Activated CD4-positive, alpha-beta T cell treated with anti-CD3 and anti-CD28 coated beads for 1 hour (primary cell): Measurements from ENCODE around the gene WDR90.

Source experiments
- DNase-seq: peaks from one replicate; pipeline ENCODE4 v3.0.0-alpha.2; 2020

WDR90 gene

DNA sequence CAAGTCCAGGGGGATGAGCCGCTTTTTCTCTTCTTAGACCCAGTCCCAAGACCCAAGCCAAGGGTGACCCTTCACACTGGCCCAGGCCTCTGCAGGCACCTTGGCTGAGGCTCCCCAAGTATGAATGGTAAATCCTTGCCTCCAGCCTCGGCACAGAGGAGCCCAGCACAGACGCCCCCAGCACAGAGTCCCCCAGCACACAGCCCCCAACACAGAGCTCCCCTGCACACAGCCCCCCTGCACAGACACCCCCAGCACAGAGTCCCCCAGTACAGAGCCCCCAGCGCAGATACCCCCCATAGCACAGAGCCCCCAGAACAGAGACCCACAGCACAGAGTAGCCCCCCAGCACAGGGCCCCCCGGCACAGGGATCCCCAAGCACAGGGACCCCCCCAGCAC, 8.6 kb upstream of the WDR90 start:
- no peak for DNase-seq

DNA sequence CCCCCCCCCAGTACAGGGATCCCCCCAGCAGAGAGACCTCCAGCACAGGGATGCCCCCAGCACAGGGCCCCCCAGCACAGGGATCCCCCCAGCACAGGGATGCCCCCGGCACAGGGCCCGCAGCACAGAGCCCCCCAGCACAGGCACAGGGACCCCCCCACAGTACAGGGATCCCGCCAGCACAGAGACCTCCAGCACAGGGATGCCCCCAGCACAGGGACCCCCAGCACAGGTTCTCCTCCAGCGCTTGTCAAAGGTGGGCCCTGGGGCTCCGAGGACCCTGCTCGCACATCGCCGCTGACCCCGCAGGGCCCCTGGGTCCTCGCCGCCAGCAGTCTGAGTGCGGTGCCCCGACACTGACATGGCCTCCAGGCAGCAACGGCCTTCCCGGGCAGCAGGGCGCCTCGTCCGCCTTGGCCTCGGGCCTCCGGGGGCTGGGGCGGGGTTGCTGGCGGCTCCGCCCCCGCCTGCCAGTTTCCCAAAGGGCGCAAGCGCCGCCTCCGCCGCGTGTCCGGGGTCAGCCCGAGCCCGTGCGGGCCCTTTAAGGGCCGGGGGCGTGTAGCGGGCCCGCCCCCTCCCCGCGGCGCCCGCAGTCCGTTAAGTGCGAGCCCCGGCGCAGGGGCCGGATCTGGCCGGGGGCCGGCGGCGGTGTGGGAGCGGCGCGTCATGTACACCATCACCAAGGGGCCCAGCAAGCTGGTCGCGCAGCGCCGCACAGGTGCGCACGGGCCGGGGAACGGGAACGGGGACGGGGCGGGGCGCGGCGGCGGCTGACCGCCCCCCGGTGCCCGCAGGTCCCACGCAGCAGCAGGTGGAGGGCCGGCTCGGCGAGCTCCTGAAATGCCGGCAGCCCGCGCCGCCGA, 7.6 kb upstream of the WDR90 start, which contains the start of gene MCRIP2:
Gene MCRIP2, plus strand, starts transcription at position 503 of the 863 bp plus-strand sequence. Its CDS starts 164 bp downstream, at position 667.
- DNase-seq = peak; percentile 38

DNA sequence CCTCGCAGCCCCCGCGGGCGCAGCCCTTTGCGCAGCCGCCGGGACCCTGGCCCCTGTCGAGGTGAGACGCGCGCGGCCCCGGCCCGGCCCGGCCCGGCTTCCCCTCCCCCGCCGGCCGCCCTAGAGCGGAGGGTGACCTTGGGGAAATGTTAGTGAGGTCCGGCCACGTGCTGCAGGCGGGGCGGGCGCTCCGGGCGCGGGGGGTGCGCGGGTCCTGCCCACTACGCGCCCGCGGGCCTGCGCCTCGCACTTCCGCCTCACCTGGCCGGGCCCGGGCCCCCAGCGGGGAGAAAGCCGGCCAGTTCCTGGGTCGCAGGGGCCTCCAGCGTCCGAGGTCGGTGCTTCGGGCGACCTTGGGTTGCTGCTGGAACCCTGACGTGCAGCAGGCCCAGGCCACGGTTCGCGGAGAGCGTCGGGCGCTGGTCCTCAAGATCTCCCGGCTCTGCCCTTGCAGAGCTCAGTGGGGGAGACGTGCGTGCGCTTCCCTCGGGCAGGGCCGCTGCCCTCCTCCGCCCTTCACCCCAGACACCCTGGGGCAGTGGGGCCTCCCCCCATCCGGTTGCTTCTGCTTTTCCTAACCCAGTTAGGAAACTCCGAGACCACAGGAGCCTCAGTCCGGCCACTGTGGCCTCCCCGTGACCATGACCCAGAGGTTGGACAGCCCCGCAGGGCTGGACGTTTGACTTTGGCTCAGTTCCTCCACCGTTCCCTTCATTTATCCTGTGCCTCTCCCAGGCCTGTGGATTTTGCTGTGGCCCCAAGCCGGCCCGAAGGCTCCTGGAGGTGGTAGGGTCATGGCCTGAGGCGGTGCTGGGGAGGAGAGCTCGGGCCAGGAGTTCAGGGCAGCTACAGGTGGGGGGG, 6.7 kb upstream of the WDR90 start:
- DNase-seq = no peak

DNA sequence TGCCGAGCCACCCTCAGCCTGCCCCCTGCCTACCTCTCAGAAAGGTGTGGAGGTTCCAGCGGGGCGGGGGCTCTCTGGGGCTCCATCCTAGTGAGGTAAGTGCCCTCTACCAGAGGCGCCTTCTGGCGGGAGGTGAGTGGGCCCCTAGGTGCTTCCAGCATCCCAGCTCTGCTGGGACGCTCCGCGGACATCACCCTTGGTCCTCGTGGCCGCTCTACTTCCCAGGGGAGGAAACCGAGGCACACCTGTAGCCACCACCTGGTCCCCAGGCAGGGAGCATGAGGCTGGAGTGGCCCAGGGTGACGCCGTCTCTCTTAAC, 6.2 kb upstream of the WDR90 start:
- no peak for DNase-seq

DNA sequence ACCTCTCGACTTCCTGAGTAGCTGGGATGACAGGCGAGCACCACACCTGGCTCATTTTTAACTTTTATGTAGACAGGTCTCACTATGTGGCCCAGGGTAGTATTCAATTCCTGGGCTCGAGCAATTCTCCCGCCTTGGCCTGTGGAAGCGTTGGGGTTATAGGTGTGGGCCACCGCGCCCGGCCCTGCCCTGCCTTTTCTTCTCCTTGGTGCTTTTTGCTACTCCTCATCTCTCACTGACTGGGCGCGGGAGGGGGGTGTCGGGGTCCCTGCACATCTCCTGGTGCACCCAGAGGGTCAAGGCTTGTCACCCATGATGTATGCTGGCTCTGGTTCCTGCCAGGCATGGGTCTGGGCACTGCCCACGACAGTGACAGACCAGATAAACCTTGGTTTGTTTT, 4.6 kb upstream of the WDR90 start:
- no peak for DNase-seq

DNA sequence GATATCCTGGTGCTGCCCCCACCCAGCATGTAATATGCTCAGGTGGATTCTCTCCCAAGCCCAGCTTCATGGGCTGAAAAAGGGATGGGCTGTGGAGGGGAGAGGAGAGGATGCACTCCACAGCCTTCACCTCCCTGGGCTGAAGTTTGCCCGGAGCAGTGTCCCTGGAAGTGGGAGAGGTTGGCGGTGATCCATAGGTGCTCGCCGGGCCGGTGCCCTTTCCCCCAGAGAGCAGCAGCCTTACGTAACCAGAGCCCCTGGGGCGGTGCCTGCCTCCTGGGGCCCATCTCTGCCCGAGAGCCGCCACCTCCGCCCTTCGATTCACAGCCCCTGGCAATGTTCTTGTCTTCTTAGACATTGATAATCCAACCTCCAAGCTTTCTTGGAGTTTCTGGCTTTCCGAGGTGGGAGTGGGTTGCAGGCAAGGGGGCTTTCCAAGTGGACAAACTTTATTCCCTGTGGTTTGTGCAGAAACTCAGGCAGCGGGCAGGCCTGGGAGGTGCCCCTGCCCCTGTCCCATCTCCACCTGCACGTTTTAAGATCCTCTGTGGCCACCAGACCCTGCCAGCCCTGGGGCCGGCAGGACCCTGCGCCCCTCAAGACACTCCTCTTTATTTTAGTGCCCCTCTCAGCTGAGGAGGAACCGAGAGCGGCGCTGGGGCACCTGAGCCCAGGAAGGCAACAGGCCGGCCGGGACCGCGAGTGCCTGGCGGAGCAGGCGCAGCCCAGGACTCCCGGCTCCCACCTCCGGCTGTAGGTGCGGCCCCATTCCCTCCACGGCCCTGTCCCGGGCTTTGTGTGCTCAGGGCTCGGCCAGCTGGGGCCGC, 3.1 kb upstream of the WDR90 start:
- DNase-seq = no peak

DNA sequence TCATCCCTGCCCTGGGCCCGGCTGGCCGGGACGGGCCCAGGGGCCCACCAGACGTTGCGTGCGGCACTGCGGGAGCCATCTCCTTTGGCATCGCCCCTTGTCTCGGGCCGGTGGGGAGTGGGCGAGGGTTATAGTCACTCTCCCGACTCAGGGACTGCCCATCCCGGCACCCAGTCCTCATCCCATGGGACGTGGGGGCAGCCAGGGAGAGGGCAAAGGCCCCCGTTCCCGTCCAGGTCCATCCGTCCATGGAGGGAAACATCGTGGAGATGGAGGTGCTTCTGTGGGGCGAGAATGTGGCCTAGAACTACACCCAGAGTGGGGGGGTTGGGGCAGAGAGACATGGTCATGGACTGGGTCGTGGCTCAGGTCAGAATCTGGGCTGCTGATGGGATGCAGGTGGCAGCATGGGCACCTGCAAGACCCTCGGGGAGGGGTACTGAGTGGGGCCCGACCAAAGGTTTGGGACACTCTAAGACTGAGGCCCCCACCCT, 2.4 kb upstream of the WDR90 start:
- DNase-seq = no peak

DNA sequence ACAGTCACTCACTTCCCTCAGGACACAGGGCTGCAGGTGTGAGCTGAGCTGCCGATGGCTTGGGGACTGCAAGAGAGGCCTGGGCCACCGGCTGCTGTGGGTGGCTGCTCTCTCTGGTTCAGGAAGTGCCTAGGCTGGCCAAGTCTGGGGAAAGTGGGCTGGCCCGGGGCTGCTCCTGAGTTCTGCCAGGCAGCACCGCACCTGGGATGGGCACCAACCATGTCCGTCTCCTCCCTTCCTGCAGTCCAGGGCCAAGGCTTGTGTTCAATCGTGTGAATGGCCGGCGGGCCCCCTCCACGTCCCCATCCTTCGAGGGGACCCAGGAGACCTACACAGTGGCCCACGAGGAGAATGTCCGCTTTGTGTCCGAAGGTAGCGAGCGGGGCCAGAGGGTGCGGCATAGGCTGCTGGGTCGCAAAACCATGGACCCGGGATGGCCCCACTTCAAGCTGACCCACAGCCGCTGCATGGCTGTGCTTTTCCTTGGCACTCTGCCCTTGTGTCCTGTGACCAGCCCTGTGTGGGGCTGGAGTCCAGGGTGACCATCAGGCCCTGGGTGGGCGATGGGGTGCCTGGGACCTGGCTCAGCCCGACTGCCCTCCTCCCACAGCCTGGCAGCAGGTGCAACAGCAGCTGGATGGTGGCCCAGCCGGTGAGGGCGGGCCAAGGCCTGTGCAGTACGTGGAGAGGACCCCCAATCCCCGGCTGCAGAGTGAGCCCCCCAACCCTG, 1.8 kb upstream of the WDR90 start:
- DNase-seq = no peak

DNA sequence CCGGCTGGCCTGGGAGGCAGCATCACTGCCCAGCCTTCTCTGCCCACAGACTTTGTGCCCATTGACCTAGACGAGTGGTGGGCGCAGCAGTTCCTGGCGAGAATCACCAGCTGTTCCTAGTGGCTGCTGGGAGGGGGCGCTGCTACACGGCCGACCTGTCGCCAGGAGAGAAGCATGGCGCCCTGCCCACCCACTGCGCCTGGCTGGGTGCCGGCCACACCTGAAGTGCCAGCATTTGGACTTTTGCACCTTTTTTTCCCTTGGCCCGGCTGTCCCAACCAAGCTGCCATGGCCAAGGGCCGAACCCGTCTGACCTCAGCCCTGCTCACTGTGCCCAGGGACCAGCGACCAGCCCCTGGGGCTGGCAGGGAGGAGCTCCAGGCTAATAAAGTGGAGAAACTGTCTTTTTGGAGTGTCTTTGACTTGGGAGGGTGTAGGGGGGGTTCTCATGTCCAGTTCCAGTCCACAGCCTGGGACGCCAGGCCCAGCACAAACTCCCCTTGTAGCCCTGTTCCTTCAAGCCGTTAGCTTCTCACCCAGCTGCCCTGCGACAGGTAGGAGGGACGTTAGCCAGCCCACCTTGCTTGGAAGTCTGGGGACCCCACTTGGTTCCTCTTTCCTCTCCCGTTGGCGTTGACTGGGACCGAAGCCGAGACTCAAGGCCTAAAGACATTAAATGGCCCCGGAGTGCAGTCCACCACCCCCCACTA, 939 bp upstream of the WDR90 start:
- DNase-seq = no peak

DNA sequence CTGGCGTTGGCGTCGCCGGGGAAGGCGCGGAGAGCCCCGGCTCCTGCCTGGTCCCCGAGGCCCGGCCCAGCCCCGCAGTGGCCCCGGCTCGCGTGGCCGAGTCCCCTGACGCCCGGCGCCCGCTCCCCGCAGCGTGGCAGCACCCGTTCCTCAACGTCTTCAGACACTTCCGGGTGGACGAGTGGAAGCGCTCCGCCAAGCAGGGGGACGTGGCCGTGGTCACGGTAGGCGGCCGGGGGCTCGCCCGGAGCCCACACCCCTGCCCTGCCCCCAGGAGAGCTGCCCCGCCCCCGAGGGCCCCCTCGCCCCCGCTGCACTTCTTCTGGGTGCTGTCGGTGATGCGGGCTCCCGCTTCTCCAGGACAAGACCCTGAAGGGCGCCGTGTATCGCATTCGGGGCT, 466 bp downstream of the WDR90 start:
- DNase-seq = no peak

DNA sequence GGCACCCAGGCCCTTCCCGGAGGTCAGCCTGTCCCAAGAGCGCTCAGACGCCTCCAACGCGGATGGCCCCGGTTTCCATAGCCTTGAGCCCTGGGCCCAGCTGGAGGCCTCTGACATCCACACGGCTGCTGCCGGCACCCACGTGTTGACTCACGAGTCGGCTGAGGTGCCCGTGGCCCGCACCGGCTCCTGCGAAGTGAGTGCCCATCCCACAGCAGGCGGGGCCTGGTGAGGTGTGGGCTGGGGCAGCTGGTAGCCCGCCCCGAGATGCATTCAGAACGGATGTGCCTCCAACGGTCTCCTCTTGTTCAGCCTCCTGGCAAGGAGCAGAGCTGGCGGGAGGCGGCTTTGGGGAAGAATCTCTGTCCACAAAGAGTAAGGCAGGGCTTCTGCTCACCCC, 2.7 kb downstream of the WDR90 start:
- DNase-seq = no peak

DNA sequence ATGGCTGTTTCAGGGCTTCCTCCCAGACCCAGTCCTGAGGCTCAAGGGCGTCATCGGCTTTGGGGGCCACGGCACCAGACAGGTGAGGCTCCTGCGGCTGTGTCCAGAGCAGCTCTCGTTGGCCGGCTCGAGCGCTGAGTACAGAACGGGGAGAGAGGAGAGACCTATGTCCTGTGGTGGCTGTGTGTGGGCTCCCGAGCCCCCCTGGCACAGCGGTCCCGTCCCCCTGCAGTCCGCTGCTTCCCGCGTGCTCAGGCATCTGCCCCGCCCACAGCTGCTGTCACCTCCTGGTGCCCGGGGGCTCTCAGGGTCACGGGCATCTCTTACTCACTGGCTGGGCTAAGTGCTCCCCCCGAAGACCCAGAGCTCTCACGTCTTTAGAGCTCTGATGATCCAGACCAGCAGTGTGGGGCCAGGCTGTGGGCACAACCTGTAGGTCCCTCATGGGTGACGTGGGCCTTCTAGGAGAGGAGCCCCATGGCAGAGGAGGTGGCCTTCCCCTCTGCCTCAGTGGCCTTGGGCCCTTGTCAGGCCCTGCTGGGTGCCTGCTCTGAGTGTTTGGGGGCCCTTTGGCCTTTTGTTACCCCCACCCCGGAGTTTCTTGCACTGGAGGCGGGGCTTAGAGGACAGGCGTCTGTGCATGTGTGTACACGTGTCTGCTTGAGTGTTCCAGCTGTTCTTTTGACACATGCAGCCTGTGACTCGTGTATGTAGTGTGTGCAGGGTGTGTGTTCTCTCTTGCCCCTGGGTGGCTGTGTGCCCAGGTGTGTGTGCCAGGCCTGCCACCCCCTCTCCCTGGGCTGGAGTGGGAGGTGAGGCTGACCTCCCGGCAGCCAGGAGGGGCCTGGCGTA, 3.5 kb downstream of the WDR90 start:
- no peak for DNase-seq

DNA sequence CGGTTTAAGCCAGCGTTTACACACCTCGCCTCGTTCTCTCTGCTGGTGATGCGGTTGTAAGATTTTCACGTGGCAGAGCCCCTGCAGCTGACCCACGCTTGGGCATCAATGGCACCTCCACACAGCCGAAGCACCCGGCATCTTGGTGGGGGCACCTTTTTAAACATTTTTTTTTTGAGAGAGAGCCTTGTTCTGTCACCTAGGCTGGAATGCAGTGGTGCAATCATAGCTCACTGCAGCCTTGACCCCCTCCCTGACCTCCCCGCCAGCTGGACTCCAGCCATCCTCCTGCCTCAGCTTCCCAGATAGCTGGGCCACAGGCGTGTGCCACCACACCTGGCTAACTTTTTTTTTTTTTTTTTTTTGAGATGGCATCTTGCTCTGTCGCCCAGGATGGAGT, 4.9 kb downstream of the WDR90 start:
- DNase-seq = no peak

DNA sequence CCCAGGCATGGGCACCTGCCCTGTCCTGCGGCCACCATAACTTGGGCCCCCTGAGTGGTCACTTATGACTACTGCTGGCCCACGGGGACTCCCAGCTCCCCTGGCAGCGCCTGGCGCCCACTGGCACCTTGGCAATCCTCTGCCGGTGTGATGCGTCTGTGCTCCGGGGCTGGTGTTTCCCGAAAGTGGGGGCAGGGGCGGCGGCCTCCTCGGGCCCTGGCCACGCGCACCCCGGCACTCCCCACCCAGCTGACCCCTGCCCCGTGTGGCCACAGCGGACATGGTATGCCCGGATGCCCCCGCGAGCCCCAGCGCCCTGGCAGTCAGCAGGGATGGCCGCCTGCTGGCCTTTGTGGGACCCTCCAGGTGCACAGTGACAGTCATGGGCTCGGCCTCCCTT, 8.3 kb downstream of the WDR90 start:
- no peak for DNase-seq

DNA sequence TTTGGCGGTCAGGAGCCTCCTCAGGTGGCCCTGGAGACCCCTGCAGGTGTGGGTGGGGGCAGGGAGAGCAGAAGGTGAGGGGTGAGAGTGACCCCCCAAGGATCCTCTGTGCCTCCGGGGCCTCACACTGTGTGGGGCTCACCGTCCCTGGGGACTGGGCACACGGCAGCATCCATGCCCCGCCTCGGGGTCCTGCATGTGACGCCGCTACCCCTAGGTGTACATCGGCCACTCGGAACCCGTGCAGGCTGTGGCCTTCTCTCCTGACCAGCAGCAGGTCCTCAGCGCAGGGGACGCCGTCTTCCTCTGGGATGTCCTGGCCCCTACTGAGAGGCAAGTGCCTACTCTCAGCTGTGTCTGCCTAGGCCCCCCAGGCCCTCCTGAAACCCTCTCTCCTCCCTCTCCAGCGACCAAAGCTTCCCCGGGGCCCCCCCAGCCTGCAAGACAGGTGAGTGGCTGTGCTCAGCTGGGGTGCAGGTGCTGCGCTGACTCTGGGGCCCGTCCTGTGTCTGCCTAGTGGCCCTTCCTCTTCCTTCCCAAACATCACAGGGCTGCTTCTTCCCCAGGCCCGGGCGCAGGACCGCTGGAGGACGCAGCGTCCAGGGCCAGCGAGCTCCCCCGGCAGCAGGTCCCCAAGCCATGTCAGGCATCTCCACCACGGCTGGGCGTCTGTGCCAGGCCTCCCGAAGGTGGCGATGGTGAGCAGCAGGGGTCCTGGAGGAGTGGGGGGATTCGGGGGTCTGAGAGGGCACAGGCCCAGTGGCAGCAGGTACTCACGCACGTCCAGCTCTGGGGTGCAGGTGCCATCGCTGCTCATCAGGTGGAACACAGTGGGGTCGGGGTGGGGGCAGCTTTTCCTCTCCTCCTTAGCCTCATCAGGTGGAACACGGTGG, 9.8 kb downstream of the WDR90 start:
- no peak for DNase-seq

DNA sequence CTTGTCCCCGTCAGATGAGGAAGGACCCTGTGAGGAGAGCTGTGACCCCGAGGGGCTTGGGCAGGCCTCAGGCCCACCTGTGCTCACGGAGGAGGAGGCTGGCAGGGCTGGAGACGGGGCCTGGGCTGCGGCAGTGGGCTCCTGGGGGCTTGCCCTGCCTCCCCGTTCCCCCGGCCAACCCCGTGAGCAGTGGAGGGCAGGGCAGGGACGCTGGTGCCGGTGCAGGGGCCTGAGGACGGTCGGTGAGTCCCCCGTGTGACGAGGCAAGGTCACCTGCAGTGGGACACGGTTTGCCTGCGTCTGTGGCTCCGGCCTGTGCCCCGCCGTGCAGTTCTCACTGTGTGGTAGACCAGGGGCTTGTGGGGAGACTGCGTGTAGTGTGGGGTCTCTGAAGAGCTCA, 10.5 kb downstream of the WDR90 start:
- DNase-seq = no peak

DNA sequence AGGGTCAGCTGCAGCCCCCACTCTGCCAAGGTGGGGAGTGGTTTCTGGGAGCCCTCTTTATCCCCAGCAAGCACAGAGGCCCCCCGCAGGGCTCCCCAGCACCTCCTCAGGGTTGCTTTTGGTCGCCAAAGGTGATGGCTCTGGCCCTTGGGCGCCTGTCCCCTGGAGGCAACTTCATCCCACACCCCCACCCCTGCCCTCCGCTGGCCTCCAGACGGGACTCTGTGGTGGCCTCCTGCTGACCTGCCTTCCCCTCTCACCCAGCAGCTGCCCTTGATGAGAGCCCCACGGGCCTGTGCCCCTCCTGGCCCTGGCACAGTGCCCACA, 10.9 kb downstream of the WDR90 start:
- DNase-seq = no peak

DNA sequence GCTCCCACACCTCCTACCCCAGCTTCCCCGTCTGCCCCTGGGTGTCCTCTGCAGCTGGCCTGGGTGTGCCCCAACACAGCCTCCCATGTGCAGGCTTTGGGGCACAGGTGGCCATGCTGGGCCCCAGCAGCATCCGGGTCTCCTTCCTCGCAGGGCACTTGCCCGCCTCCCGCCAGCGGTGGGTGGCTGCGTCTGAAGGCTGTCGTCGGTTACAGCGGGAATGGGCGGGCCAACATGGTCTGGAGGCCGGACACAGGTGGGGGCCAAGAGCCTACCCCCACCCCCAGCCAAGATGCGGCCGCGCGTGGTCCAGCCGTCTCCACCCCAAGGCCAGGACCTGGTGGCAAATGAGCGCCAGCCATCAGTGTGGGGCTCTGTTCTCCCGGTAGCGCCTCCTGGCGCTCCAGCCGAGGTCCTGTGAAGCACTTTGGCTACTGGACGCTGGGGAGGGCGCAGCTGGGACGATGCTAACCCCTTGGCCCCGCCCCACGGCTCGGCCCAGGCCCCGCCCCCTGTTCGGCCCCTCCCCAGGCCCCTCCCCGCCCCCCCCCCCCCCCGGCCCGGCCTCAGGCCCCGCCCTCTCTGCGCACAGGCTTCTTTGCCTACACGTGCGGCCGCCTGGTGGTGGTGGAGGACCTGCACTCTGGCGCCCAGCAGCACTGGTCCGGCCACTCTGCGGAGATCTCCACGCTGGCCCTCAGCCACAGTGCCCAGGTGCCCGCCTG, 11.5 kb downstream of the WDR90 start:
- peak; percentile 58 for DNase-seq

DNA sequence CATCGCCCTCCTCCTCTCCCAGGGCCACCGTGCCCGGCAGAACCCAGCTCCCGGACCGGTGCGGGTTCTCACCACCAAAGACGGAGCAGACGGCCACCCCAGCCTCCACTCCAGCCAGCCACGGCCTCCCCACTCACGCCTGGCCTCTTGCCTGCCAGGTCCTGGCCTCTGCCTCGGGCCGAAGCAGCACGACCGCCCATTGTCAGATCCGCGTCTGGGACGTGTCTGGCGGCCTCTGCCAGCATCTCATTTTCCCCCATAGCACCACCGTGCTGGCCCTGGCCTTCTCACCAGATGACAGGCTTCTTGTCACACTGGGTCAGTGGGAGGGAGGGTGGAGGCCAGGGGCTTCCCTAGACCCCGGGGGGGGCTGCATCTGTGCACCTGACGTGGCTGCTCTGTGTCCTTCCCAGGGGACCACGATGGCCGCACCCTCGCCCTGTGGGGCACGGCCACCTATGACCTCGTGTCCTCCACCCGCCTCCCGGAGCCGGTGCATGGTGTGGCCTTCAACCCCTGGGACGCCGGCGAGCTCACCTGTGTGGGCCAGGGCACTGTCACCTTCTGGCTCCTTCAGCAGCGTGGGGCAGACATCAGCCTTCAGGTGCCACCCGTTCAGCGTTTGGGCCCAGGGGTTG, 12.1 kb downstream of the WDR90 start:
- DNase-seq = no peak
